ENCODE data around the gene PVALEF.

The PVALEF gene

GRCh38 chr17:81186203-81186602 lies 20.9 kb downstream of the PVALEF start:
- no peak for DNase-seq

GRCh38 chr17:81187120-81187519 lies 21.8 kb downstream of the PVALEF start:
- no peak for DNase-seq

- DNase-seq: no peak
These were observed 22.5 kb downstream of the PVALEF start for GRCh38 chr17:81187586-81188490.

GRCh38 chr17:81188491-81188840 lies 23.2 kb downstream of the PVALEF start:
- DNase-seq: no peak

GRCh38 chr17:81189016-81189415 lies 23.7 kb downstream of the PVALEF start:
- no peak for DNase-seq

GRCh38 chr17:81189670-81190530 lies 24.6 kb downstream of the PVALEF start:
- DNase-seq: no peak

GRCh38 chr17:81190591-81190990 lies 25.3 kb downstream of the PVALEF start:
- DNase-seq: no peak

GRCh38 chr17:81191116-81191515 lies 25.8 kb downstream of the PVALEF start:
- no peak for DNase-seq

GRCh38 chr17:81191646-81192045 lies 26.3 kb downstream of the PVALEF start:
- no peak for DNase-seq

GRCh38 chr17:81192386-81193050 lies 27.2 kb downstream of the PVALEF start:
- DNase-seq: no peak

- DNase-seq: no peak
These were observed 27.7 kb downstream of the PVALEF start for GRCh38 chr17:81193051-81193410.

GRCh38 chr17:81193470-81194224 lies 28.3 kb downstream of the PVALEF start:
- no peak for DNase-seq

- DNase-seq: no peak
These were observed 29.0 kb downstream of the PVALEF start for GRCh38 chr17:81194225-81194760.

- no peak for DNase-seq
These were observed 29.9 kb downstream of the PVALEF start for GRCh38 chr17:81194941-81195901.

GRCh38 chr17:81195941-81196495 lies 30.7 kb downstream of the PVALEF start:
- DNase-seq: no peak

GRCh38 chr17:81196505-81197408 lies 31.4 kb downstream of the PVALEF start:
- DNase-seq: no peak

GRCh38 chr17:81197409-81197795 lies 32.1 kb downstream of the PVALEF start:
- DNase-seq: no peak

- no peak for DNase-seq
These were observed 32.7 kb downstream of the PVALEF start for GRCh38 chr17:81197831-81198490.

GRCh38 chr17:81198826-81199481 lies 33.6 kb downstream of the PVALEF start:
- no peak for DNase-seq
